Immature natural killer cell (primary cell): Measurements from ENCODE around the gene HIVEP1. TPM values are rescaled to one million over a fixed set of nuclear protein-coding genes. Genes with fewer than 3 reads are reported as not detected.

ENCODE experiments used
- DNase-seq, 3 donors: peaks; one replicate each; pipeline ENCODE4 v3.0.0; 2022; ENCODE audit warnings: mixed read lengths in 1 of 3
- H3K27ac Mint-ChIP-seq, 6 donors: one replicate each; pipeline ENCODE4 v1.8.0; 2020; ENCODE audit warnings: mixed read lengths in 6 of 6, mild to moderate bottlenecking in 5 of 6, inconsistent platforms in 4 of 6, moderate library complexity in 3 of 6
- H3K27me3 Mint-ChIP-seq, 3 donors: one replicate each; pipeline ENCODE4 v1.8.0; 2020 to 2021; ENCODE audit warnings: low read depth in 3 of 3, mild to moderate bottlenecking in 3 of 3, mixed read lengths in 3 of 3, moderate library complexity in 3 of 3, inconsistent platforms in 1 of 3
- H3K36me3 Mint-ChIP-seq, 3 donors: one replicate each; pipeline ENCODE4 v1.8.0; 2020; ENCODE audit warnings: mixed read lengths in 3 of 3, inconsistent platforms in 2 of 3, mild to moderate bottlenecking in 2 of 3
- H3K4me1 Mint-ChIP-seq, 2 donors: one replicate each; pipeline ENCODE4 v1.8.0; 2020; ENCODE audit warnings: inconsistent platforms in 2 of 2, mild to moderate bottlenecking in 2 of 2, mixed read lengths in 2 of 2, moderate library complexity in 1 of 2
- H3K4me3 Mint-ChIP-seq, 5 donors: one replicate each; pipeline ENCODE4 v1.8.0; 2020; ENCODE audit warnings: mild to moderate bottlenecking in 5 of 5, mixed read lengths in 5 of 5, inconsistent platforms in 3 of 5, moderate library complexity in 3 of 5
- H3K9me3 Mint-ChIP-seq, 6 donors: one replicate each; pipeline ENCODE4 v1.8.0; 2020; ENCODE audit warnings: mild to moderate bottlenecking in 6 of 6, mixed read lengths in 6 of 6, inconsistent platforms in 4 of 6, moderate library complexity in 3 of 6
- polyA plus RNA-seq, 3 donors: library from polyadenylated mRNA; unstranded; fragments of 300-500 nt; fragmentation: Illumina TruSeq; gene quantifications; one replicate each; pipeline ENCODE4 v1.2.3, GENCODE V29; 2021

The HIVEP1 gene
- polyA plus RNA-seq, 3 donors from 2014 or later: 1.9 to 5.5 TPM; not detected in 1

DNA sequence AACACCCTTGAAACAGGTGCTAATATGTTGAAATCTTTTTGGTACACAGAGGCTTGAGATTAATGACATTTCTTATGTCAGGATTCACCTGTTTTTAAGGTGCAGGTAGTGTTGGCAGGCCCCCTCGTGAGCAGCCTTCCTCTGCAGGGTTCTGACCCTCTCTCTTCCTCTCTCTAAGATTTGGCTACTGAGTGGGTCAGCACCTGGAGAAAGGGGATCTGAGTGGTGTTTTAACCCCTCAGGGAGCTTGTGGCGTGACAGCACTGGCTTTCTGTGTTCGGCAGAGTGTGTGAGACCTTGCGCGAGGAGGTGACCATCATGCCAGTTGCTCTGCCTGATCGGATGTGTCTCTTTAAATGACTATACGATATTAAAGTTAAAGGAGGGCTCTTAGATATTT, 37.1 kb downstream of the HIVEP1 start:
- peaks cover 0 to 1% (median 0%) of the 10 kb centered on the region in 3 donors for H3K27me3 Mint-ChIP-seq
- H3K4me3 Mint-ChIP-seq: no peak overlapping the region
- H3K9me3 Mint-ChIP-seq: no peaks in the 10 kb centered on the region
- no peak for DNase-seq
- peaks cover 25 to 71% of the 10 kb centered on the region in 2 donors for H3K4me1 Mint-ChIP-seq
- H3K36me3 Mint-ChIP-seq: no peaks in the 10 kb centered on the region
- H3K27ac Mint-ChIP-seq: peak overlapping the region in 3 of 6 donors; percentile 32 to 63 (median 46)

DNA sequence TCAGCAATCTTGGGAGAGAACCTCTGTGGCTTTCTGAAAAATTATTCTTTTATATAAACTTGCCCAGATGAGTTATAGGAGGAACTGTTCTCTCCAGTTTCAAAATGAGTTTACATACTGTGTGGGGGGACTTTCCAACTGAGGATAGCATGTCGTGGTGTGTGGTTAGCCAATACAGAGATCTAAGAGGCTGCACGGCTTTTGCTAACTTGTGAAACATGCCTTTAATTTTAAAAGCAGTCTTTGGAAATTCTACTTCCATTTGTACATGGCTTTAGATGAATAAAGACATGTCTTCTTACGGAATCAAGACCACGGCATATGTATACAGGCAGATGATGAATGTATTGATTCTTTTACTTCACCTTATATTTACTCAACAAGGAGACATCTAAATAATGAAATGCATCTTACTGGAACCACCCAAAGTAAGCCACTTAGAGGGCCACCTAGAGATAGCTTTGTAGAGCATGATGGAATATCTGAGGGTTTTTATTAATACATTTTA, 39.8 kb downstream of the HIVEP1 start:
- no peaks in the 10 kb centered on the region for H3K27me3 Mint-ChIP-seq
- peak overlapping the region; percentile 38 to 93 (median 71) for H3K27ac Mint-ChIP-seq
- H3K9me3 Mint-ChIP-seq: no peaks in the 10 kb centered on the region
- H3K36me3 Mint-ChIP-seq: no peaks in the 10 kb centered on the region
- peak overlapping the region; percentile 12 to 70 (median 56) for H3K4me3 Mint-ChIP-seq
- H3K4me1 Mint-ChIP-seq: peaks cover 20 to 62% of the 10 kb centered on the region in 2 donors
- peak; percentile 51 to 63 (median 62) for DNase-seq

DNA sequence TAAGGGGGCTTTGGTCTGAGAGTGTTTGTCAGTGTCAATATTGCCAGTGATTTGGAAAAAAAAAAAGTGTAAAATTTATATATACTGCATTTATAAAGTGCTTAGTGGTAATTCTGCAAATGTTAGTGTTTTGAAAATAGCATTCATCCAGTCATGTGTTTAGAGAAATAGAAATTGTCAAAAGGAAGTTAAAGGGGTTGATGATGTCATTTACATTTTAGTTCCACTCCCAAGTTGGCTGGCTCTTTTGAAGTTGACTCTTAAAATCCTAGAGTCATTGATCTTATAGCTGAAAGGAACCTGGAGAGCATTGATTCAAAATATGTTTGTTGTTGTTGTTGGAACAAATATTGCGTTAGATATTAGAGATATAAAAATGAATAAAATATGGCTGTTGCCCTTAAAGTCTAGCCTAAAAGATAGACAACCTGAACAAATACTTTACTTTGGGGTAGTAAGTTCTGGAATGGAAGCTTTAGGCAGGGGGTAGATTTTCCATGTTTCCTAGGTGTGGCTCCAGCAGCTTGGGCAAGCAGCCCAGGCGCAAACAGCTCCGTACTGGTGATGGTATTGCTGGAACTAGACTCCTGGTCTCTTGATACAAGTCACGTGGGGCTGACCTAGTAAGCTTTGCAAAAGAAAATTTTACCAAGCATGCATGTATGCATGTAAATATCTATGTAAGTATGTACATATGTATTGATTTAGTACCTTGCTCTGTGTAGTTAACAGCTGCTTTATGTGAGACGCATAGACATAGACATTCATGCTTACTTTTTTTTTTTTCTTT, 46.3 kb downstream of the HIVEP1 start:
- peak overlapping the region in 2 of 6 donors; percentile 4 to 17 for H3K27ac Mint-ChIP-seq
- H3K4me3 Mint-ChIP-seq: no peak overlapping the region
- no peaks in the 10 kb centered on the region for H3K36me3 Mint-ChIP-seq
- no peaks in the 10 kb centered on the region for H3K27me3 Mint-ChIP-seq
- H3K4me1 Mint-ChIP-seq: peaks cover 15 to 34% of the 10 kb centered on the region in 2 donors
- DNase-seq: no peak
- H3K9me3 Mint-ChIP-seq: no peaks in the 10 kb centered on the region

DNA sequence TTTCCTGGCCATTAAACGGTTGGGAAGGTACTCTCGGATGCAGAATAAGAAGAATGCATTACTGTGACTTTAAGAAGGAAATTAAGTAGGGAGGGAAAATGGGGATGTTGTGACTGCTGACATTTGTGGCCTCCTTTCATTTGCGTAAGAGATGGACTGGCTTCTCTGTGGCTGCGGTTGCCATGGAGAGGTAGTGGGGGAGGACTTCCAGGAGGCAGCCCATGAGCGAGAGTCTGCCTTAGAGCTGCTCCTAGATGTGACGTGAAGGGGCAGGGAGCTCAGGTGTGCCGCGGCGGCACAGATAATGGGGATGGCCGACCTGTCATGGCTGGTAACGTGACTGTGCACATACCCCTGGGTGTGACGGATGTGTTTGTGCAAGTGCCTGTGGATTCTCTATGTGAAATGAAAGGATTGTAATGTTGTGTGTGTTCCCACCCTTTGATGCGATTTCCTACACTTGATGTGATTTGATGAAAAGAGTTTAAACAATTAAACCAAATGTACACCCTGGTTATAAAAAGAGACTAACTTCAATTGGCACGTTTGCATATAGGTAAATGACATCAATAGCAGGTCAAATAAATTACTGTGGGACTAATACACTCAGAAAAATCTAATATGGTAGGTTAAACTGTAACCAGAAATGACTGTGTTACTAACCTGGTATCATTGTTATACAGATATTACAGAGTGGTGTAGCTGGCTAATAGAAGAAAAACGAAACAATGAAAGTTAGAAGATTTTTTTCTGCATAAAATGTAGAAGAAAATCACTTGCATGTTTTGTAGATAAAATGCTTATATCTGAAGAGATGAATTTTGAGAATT, 48.9 kb downstream of the HIVEP1 start:
- H3K9me3 Mint-ChIP-seq: no peaks in the 10 kb centered on the region
- H3K4me3 Mint-ChIP-seq: peak overlapping the region; percentile 61 to 79 (median 76)
- H3K36me3 Mint-ChIP-seq: no peaks in the 10 kb centered on the region
- no peaks in the 10 kb centered on the region for H3K27me3 Mint-ChIP-seq
- DNase-seq: peak; percentile 62 to 71 (median 69)
- H3K27ac Mint-ChIP-seq: peak overlapping the region in 5 of 6 donors; percentile 69 to 88 (median 79)
- peaks cover 27 to 42% of the 10 kb centered on the region in 2 donors for H3K4me1 Mint-ChIP-seq

DNA sequence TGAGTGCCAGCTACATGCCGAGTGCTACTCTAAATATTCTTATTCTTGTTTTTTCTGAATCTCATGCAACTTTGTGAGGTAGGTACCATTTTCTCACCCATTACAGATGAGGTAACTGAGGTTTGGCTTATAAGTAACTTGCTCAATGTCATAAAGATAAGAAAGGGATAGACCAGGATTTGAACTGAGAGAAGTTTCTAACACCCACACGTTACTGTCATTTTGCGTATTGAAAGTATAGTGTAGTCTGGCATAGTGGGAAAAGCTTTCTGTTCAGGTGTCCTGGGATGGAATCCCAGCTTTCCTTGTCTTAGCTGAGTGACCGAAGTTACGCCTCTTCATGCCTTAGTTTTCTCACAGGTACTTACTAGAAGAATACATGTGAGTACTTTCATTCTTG, 50.5 kb downstream of the HIVEP1 start:
- no peak overlapping the region for H3K4me3 Mint-ChIP-seq
- no peaks in the 10 kb centered on the region for H3K36me3 Mint-ChIP-seq
- no peaks in the 10 kb centered on the region for H3K27me3 Mint-ChIP-seq
- H3K9me3 Mint-ChIP-seq: no peaks in the 10 kb centered on the region
- H3K27ac Mint-ChIP-seq: peak overlapping the region in 2 of 6 donors; percentile 9 to 41
- peaks cover 31 to 46% of the 10 kb centered on the region in 2 donors for H3K4me1 Mint-ChIP-seq
- no peak for DNase-seq

DNA sequence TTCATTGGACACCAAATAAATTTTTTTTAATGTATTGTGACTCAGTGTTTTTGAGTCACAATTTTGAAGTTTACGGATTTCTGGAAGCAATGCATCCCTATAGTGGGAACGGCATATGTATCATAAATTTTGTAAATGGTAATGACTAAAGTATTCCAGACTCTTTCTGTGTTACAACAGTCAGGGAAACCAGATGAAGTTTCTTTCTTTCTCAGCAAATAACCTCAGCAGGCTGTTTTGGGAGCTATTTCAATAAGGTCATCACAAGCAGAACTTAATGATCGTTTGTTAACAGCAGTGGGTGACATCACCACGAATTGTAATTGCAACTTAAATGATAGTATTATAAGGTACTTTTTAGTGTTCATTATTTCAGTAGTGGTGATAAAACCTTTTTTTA, 52.0 kb downstream of the HIVEP1 start:
- Mint-ChIP-seq H3K27me3 (no peaks in the 10 kb centered on the region), H3K4me3 (no peak overlapping the region), H3K27ac (no peak overlapping the region), H3K9me3 (no peaks in the 10 kb centered on the region), H3K36me3 (no peaks in the 10 kb centered on the region), H3K4me1 (peaks cover 26 to 36% of the 10 kb centered on the region in 2 donors)
- no peak for DNase-seq

DNA sequence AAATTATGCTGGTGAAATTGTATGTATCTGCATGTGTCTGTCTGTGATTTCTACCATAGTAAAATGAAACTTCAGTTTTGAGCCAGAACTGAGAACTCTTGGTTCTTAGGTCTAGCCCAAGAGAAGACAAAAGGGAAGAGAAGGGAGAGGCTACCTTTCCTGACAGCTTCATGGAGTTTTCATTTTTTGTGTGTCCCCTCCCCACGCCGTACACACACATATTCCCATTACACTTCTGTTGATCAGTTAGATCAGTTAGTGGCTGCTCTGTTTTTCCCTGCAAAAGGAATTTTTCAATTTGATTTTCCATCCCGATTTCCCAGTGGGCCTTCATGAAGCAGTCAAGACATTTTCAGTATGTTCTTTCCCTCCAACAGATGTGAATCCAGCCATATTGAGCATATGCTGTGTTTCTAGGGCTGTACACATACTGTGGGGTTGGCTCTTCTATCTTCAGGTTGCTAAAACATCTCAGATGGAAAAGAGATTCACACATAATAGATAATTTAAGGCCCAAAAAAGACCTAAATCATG, 52.5 kb downstream of the HIVEP1 start:
- Mint-ChIP-seq H3K27ac (peak overlapping the region in 1 of 6 donors; percentile 28), H3K4me3 (no peak overlapping the region), H3K4me1 (peaks cover 25 to 34% of the 10 kb centered on the region in 2 donors), H3K27me3 (no peaks in the 10 kb centered on the region), H3K9me3 (no peaks in the 10 kb centered on the region), H3K36me3 (no peaks in the 10 kb centered on the region)
- no peak for DNase-seq

DNA sequence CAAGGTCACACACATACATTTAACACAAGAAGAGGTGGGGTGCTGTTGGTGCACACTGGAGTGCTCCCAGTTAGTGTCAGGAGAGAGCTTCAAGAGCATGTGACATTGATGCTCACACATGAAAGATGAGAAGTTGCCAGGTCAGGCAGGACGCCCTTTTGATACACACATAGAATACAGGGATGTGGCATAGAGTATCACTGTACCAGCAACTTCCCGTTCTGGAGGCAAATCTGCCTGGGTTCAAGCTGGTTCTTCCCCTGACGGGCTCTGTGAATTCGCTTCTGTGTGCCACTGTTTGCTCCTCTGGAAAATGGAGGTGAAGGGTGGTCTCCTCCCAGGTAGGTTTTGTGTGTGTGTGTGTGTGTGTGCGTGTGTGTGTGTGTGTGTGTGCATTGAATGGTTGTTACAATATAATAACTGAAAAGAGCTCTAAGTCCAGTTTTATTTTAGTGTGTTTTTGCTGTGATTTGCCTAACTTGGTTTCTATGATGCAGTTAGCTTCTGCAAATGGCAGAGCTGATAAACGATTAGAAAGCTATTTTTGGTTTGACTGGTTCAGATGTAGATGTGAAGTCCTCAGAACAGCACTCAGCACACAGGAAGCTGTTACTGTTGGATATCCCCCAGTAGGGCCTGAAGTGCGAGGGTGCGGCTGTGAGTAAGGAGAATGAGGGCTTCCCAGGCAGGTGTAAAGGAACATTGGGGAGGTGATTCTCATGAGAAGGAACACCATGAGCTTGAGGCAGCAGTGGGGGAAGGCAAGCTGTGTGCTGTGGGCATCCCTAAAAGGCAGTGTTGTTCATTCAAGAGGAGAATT, 53.4 kb downstream of the HIVEP1 start:
- Mint-ChIP-seq H3K4me1 (peaks cover 25 to 29% of the 10 kb centered on the region in 2 donors), H3K27ac (peak overlapping the region in 4 of 6 donors; percentile 4 to 32 (median 18)), H3K4me3 (no peak overlapping the region), H3K9me3 (no peaks in the 10 kb centered on the region), H3K36me3 (no peaks in the 10 kb centered on the region), H3K27me3 (no peaks in the 10 kb centered on the region)
- DNase-seq: no peak

DNA sequence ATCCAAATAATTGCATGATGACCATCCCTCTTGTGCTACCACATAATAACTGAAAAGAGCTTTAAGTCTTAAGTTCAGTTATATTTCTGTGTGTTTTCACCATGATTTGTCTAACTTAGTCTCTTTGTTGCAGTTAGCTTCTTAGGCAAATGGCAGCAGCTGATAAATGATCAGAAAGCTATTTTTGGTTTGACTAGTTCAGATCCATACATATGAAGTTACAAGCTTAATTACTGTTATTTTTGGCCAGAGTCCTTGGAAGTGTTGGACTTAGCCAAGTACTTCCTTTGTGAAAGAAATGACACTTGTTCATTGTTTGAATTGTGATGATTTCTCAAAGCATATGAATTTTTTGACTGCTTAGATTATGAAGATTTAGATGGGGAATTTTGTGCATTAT, 54.2 kb downstream of the HIVEP1 start:
- H3K4me3 Mint-ChIP-seq: no peak overlapping the region
- H3K27ac Mint-ChIP-seq: peak overlapping the region in 2 of 6 donors; percentile 12 to 32
- no peaks in the 10 kb centered on the region for H3K9me3 Mint-ChIP-seq
- peaks cover 24 to 25% of the 10 kb centered on the region in 2 donors for H3K4me1 Mint-ChIP-seq
- no peaks in the 10 kb centered on the region for H3K27me3 Mint-ChIP-seq
- no peak for DNase-seq
- no peaks in the 10 kb centered on the region for H3K36me3 Mint-ChIP-seq

DNA sequence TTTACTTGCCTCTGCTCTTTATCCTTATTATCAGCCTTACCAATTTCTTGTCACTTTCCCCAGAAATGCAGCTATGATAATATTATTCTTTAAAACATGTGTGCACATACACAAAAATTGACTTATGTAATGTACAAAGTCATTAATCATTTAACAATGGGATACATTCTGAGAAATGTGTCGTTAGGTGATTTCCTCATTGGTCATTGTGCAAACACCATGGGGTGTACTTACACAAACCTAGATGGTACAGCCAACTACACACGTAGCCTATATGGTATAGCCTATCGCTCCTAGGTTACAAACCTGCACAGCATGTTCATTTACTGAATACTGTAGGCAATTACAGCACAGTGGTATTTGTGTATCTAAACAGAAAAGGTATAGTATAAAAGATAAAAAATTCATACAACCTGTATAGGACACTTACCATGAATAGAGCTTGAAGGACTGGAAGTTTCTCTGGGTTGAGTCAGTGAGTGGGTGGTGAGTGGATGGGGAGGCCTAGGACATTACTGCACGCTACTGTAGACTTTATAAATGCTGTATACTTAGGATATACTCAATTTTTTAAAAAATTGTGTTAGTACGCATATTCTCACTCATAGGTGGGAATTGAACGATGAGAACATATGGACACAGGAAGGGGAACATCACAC, 56.9 kb downstream of the HIVEP1 start:
- Mint-ChIP-seq H3K9me3 (no peaks in the 10 kb centered on the region), H3K36me3 (no peaks in the 10 kb centered on the region), H3K27me3 (no peaks in the 10 kb centered on the region), H3K4me3 (no peak overlapping the region), H3K27ac (no peak overlapping the region), H3K4me1 (peaks cover 25 to 26% of the 10 kb centered on the region in 2 donors)
- no peak for DNase-seq

DNA sequence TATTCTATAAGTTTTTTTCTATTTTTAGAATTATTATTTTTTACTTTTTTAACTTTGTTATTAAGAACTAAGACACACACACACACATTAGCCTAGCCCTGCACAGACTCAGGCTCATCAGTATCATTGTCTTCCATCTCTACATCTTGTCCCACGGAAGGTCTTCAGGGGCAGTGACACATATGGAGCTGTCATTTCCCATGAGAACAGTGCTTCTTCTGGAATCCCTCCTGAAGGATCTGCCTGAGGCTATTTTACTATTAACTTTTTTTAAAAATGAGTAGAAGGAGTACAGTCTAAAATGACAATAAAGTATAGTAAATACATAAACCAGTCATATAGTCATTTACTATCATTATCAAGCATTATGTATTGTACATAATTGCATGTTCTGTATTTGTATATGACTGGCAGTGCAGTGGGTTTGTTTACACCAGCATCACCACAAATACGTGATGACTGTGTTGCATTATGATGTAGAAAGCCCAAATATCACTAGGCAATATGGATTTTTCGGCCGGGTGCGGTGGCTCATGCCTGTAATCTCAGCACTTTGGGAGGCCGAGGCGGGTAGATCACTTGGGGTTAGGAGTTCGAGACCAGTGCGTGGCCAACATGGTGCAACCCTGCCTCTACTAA, 57.9 kb downstream of the HIVEP1 start:
- no peak overlapping the region for H3K27ac Mint-ChIP-seq
- no peak overlapping the region for H3K4me3 Mint-ChIP-seq
- H3K9me3 Mint-ChIP-seq: no peaks in the 10 kb centered on the region
- peaks cover 21 to 24% of the 10 kb centered on the region in 2 donors for H3K4me1 Mint-ChIP-seq
- no peaks in the 10 kb centered on the region for H3K27me3 Mint-ChIP-seq
- no peak for DNase-seq
- no peaks in the 10 kb centered on the region for H3K36me3 Mint-ChIP-seq

DNA sequence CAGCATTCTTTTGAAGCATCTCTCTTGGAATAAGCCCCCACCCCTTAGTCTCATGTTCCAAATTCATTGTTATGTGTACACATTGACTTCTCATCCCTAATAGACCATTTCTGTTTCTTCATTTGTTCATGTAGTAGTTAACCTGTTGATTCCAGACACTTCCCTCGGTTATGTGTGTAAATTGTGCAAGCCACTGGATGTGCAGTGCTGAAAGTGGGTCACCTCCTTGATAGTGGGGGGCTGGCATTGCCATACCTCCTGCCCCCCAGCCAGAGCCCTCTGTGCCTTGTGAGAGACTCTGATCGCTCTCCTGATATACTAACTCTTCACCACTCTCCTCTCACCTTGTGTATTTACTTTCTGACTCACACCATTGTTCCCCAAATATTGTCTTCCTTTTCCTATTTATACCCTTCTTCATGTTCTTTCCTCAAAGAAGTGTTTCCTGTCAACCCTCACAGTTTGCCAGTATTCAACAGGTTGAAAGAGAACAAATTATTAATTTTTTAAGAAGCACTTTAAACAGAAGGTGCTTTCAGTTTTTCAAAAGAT, 59.0 kb downstream of the HIVEP1 start:
- Mint-ChIP-seq H3K4me3 (no peak overlapping the region), H3K27ac (no peak overlapping the region), H3K36me3 (no peaks in the 10 kb centered on the region), H3K4me1 (peaks cover 13 to 17% of the 10 kb centered on the region in 2 donors), H3K9me3 (no peaks in the 10 kb centered on the region), H3K27me3 (no peaks in the 10 kb centered on the region)
- no peak for DNase-seq
